LoVo (cell line): ENCODE measurements around the gene CENPC.
"Not testable (repeated sequence)": the region's sequence is repeated elsewhere in the genome, so short reads cannot be mapped to it uniquely, and the experiment has no call there.

Experiments
- DNase-seq: peaks from one replicate; pipeline ENCODE4 v3.0.0-alpha.2; 2016; ENCODE audit warnings: low spot score

Gene CENPC

GRCh38 chr4:67545199-67546003 lies at the start of gene CENPC:
Gene CENPC (minus strand): TSS chr4:67545503. CDS start chr4:67545355, 148 bp downstream.
- peak; percentile 96 for DNase-seq

- DNase-seq = no peak
Observed at GRCh38 chr4:67593741-67594175, 48.5 kb upstream of the CENPC start.

- no peak for DNase-seq
Observed at GRCh38 chr4:67587156-67587555, 41.9 kb upstream of the CENPC start.

- DNase-seq = no peak
Observed at GRCh38 chr4:67584496-67584895, 39.2 kb upstream of the CENPC start.

GRCh38 chr4:67581913-67582312 lies 36.6 kb upstream of the CENPC start:
- no peak for DNase-seq

GRCh38 chr4:67581208-67581857 lies 36.0 kb upstream of the CENPC start:
- DNase-seq = no peak

GRCh38 chr4:67580577-67580976 lies 35.3 kb upstream of the CENPC start:
- no peak for DNase-seq

GRCh38 chr4:67576538-67576937 lies 31.2 kb upstream of the CENPC start:
- DNase-seq = no peak

GRCh38 chr4:67576059-67576466 lies 30.8 kb upstream of the CENPC start:
- no peak for DNase-seq

- DNase-seq = no peak
Observed at GRCh38 chr4:67575232-67576058, 30.1 kb upstream of the CENPC start.

GRCh38 chr4:67573193-67573592 lies 27.9 kb upstream of the CENPC start:
- no peak for DNase-seq

GRCh38 chr4:67571975-67572374 lies 26.7 kb upstream of the CENPC start:
- DNase-seq = no peak

- no peak for DNase-seq
Observed at GRCh38 chr4:67570537-67570936, 25.2 kb upstream of the CENPC start.

GRCh38 chr4:67568820-67569219 lies 23.5 kb upstream of the CENPC start:
- no peak for DNase-seq

GRCh38 chr4:67566335-67566734 lies 21.0 kb upstream of the CENPC start:
- DNase-seq = no peak

GRCh38 chr4:67565284-67565683 lies 20.0 kb upstream of the CENPC start:
- no peak for DNase-seq

- no peak for DNase-seq
Observed at GRCh38 chr4:67558493-67558892, 13.2 kb upstream of the CENPC start, which contains the start of gene STAP1. Gene STAP1 (plus strand): TSS chr4:67558727. CDS start chr4:67558810, 83 bp downstream.

GRCh38 chr4:67556436-67556835 lies 11.1 kb upstream of the CENPC start:
- DNase-seq = no peak

- DNase-seq = no peak
Observed at GRCh38 chr4:67555447-67555846, 10.1 kb upstream of the CENPC start.

GRCh38 chr4:67554096-67554495 lies 8.8 kb upstream of the CENPC start:
- no peak for DNase-seq

GRCh38 chr4:67552146-67552792 lies 7.0 kb upstream of the CENPC start:
- not testable (repeated sequence) for DNase-seq

- DNase-seq = no peak
Observed at GRCh38 chr4:67550857-67551256, 5.6 kb upstream of the CENPC start.
